Heart left ventricle (tissue), 13 donors: ENCODE data around the gene RAPSN.

Source experiments
- POLR2A ChIP-seq, 2 donors: fragments of 450-650 bp; IDR thresholded peaks; one replicate each; pipeline ENCODE4 v1.6.1; 2017; ENCODE audit warnings: antibody characterized with exemption in 2 of 2, mild to moderate bottlenecking in 2 of 2, moderate library complexity in 2 of 2
- TF ChIP-seq, protein P1 (sequence below), 12 donors: fragments of 200-600 bp; sonication (generic) in 4 of 12; IDR thresholded peaks; one replicate each; pipeline versions ENCODE4 v1.5.0 to v1.8.0; 2018 to 2022; ENCODE audit warnings: antibody characterized with exemption in 12 of 12, mild to moderate bottlenecking in 5 of 12
- donor health status: ischemic (EF 13 %, LVEDD 7.1; RV severe dilation, severe dysfunction).
- donor health status: DM: no; HTN: yes; CAD: no.
- donor health status: DM: no; HTN: no; CAD: no.
- donor health status: ischemic (EF 25% LVEDD 6.9; RV normal size, moderate dysfunction).
- donor health status: ischemic (EF 25% LVEDD 5.7; RV mildly dilated, moderate dysfunction).
- donor health status: ischemic (EF 35%, LVEDD 5.7; RV mildly dilated, moderate dysfunction).
- donor health status: nonischemic (EF 11% LVEDD 7.7; RV severe dilation, severe dysfunction).
- donor health status: DM: yes; HTN: yes; CAD: no.
- donor health status: PGD.
- donor health status: ischemic (EF 29% LVEDD 5.4; RV normal size, mild dysfunction).
- donor health status: nonischemic (EF 23%, LVEDD 6.1; RV moderate dilation, normal function).

- TF ChIP-seq, protein P1, sequence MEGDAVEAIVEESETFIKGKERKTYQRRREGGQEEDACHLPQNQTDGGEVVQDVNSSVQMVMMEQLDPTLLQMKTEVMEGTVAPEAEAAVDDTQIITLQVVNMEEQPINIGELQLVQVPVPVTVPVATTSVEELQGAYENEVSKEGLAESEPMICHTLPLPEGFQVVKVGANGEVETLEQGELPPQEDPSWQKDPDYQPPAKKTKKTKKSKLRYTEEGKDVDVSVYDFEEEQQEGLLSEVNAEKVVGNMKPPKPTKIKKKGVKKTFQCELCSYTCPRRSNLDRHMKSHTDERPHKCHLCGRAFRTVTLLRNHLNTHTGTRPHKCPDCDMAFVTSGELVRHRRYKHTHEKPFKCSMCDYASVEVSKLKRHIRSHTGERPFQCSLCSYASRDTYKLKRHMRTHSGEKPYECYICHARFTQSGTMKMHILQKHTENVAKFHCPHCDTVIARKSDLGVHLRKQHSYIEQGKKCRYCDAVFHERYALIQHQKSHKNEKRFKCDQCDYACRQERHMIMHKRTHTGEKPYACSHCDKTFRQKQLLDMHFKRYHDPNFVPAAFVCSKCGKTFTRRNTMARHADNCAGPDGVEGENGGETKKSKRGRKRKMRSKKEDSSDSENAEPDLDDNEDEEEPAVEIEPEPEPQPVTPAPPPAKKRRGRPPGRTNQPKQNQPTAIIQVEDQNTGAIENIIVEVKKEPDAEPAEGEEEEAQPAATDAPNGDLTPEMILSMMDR (IDR thresholded peaks at IDR 0.05) = no peak
- no peak for TF ChIP-seq POLR2A (IDR thresholded peaks at IDR 0.05)
Measured at GRCh38 chr11:47470671-47471070, 21.7 kb upstream of the RAPSN start.
